Transverse colon (tissue), 4 donors: Measurements from ENCODE around the gene AK2. TPM values are rescaled to one million over a fixed set of nuclear protein-coding genes. Genes with fewer than 3 reads are reported as not detected.

Experiments used
- DNase-seq: peaks from one replicate; pipeline ENCODE4 v3.0.0-alpha.2; 2019
- H3K27ac ChIP-seq, 4 donors: fragments of 200-600 bp; sonication (generic); 2 replicates each; pipeline ENCODE4 v1.5.1; 2016 to 2018; ENCODE audit warnings: inconsistent platforms in 4 of 4
- H3K27me3 ChIP-seq: fragments of 200-600 bp; sonication (generic); 2 replicates; pipeline ENCODE4 v1.5.1; 2017; ENCODE audit warnings: inconsistent platforms
- H3K36me3 ChIP-seq, 4 donors: fragments of 200-600 bp; sonication (generic); 2 replicates each; pipeline ENCODE4 v1.5.1; 2017 to 2019; ENCODE audit warnings: inconsistent platforms in 4 of 4
- H3K4me1 ChIP-seq, 4 donors: fragments of 200-600 bp; sonication (generic); 2 replicates each; pipeline ENCODE4 v1.5.1; 2017 to 2020; ENCODE audit warnings: inconsistent platforms in 4 of 4
- H3K4me3 ChIP-seq, 4 donors: fragments of 200-600 bp; sonication (generic); 1 replicate in 1 of 4; 2 replicates in 3 of 4; pipeline versions ENCODE4 v1.5.1 to v1.6.1; 2017 to 2019; ENCODE audit warnings: inconsistent platforms in 4 of 4
- H3K9me3 ChIP-seq, 2 donors: fragments of 200-600 bp; sonication (generic); 2 replicates each; pipeline ENCODE4 v1.5.1; 2017 to 2019; ENCODE audit warnings: inconsistent platforms in 2 of 2
- CTCF ChIP-seq, 5 experiments: fragments of 200-600 bp in 3 of 5; fragments of 450-650 bp in 2 of 5; sonication (generic) in 3 of 5; IDR thresholded peaks; 1 replicate in 2 of 5; 2 replicates in 3 of 5; pipeline ENCODE4 v1.5.1; 2016 to 2017; ENCODE audit warnings: antibody characterized with exemption in 5 of 5, inconsistent platforms in 3 of 5, mild to moderate bottlenecking in 2 of 5, moderate library complexity in 1 of 5
- EP300 ChIP-seq: sonication (generic); formaldehyde crosslinking; IDR thresholded peaks from one replicate; pipeline ENCODE4 v1.6.1; 2017; ENCODE audit warnings: antibody characterized with exemption, low read depth
- POLR2A ChIP-seq: fragments of 450-650 bp; IDR thresholded peaks from one replicate; pipeline ENCODE4 v1.6.1; 2016; ENCODE audit warnings: antibody characterized with exemption, mild to moderate bottlenecking, moderate library complexity
- POLR2AphosphoS5 ChIP-seq, 3 donors: sonication (generic); formaldehyde crosslinking; IDR thresholded peaks; one replicate each; pipeline ENCODE4 v1.6.1; 2016; ENCODE audit warnings: antibody characterized with exemption in 3 of 3
- WGBS, 2 donors: methylation state at CpG; one replicate each; pipeline ENCODE4 v1.1.5; 2018; ENCODE audit warnings: low coverage in 1 of 2; 5-methylcytosine and 5-hydroxymethylcytosine counted together
- in situ Hi-C, 4 donors: fragments of 200-750 bp; cut with MboI; loops; one replicate each; pipeline versions ENCODE4 v1.15.0 to v1.15.1; 2017; ENCODE audit warnings: low sequenced_read_pairs in 3 of 4, low pct_ligation_motif_present in 1 of 4, low pct_unique_long_range_greater_than_20kb in 1 of 4
- intact Hi-C: fragments of 100-400 bp; cut with DNase I; formaldehyde crosslinking; loops from one replicate; pipeline ENCODE4 v1.15.1; 2023; ENCODE audit warnings: low total_unique reads
- total RNA-seq, 4 donors: library from RNA; depleted of rRNA; stranded (reverse); fragments of >200 nt; gene quantifications; one replicate each; pipeline ENCODE4 v1.1.0, GENCODE V29; 2016

Gene AK2
- total RNA-seq, 4 donors from 2014 or later, result 209 to 296 (median 211) TPM

- Histone ChIP-seq H3K4me3 (no peak overlapping the region), H3K4me1 (peaks cover 4 to 24% (median 19%) of the 10 kb centered on the region in 4 donors), H3K27me3 (no peaks in the 10 kb centered on the region), H3K9me3 (no peaks in the 10 kb centered on the region), H3K27ac (peak overlapping the region in 2 of 4 donors; percentile 75 to 79), H3K36me3 (no peaks in the 10 kb centered on the region)
- no peak for TF ChIP-seq CTCF (IDR thresholded peaks at IDR 0.05)
- TF ChIP-seq EP300, result no peak
- TF ChIP-seq POLR2AphosphoS5 (IDR thresholded peaks at IDR 0.05), result no peak
- no peak for TF ChIP-seq POLR2A
- intact Hi-C loops (loop anchor here (5.0 kb wide), 1 partner anchor 129 kb away; no protein-coding TSS in a partner anchor), in situ Hi-C loops (loop anchor here in 3 of 4 donors (5.0 to 25.0 kb wide), 3 partner anchors 119 to 129 kb away; no protein-coding TSS in a partner anchor)
- DNase-seq, result no peak
- 92% methylated on average over 3 of the region's 3 CpGs; no CpG with 5 or more reads in 1 of the 2 donors for WGBS, 2 donors
These were observed 19.7 kb upstream of the AK2 start for GRCh38 chr1:33056426-33056825.

GRCh38 chr1:33055210-33056008 lies 18.7 kb upstream of the AK2 start:
- TF ChIP-seq CTCF (IDR thresholded peaks at IDR 0.05) (peak; percentile 61 to 88 (median 72)), POLR2AphosphoS5 (IDR thresholded peaks at IDR 0.05) (peak in 2 of 3 donors; percentile 68 to 79), POLR2A (no peak), EP300 (no peak)
- intact Hi-C loops, result loop anchor here (5.0 kb wide), 1 partner anchor 128 kb away; no protein-coding TSS in a partner anchor
- WGBS, 2 donors, result 22 to 36% methylated on average over 8 to 12 of the region's 12 CpGs
- no peaks in the 10 kb centered on the region for H3K9me3 ChIP-seq
- DNase-seq, result peak; percentile 77
- no peak overlapping the region for H3K4me3 ChIP-seq
- H3K4me1 ChIP-seq, result peaks cover 6 to 26% (median 19%) of the 10 kb centered on the region in 4 donors
- in situ Hi-C loops, result loop anchor here in 3 of 4 donors (5.0 to 25.0 kb wide), 3 partner anchors 118 to 128 kb away; no protein-coding TSS in a partner anchor
- peak overlapping the region; percentile 75 to 82 (median 79) for H3K27ac ChIP-seq
- H3K27me3 ChIP-seq, result no peaks in the 10 kb centered on the region
- no peaks in the 10 kb centered on the region for H3K36me3 ChIP-seq

- peak overlapping the region in 3 of 4 donors; percentile 36 to 70 (median 43) for H3K27ac ChIP-seq
- 64 to 84% methylated on average over 4 to 14 of the region's 17 CpGs for WGBS, 2 donors
- H3K4me3 ChIP-seq, result no peak overlapping the region
- H3K36me3 ChIP-seq, result no peaks in the 10 kb centered on the region
- DNase-seq, result no peak
- H3K27me3 ChIP-seq, result no peaks in the 10 kb centered on the region
- H3K4me1 ChIP-seq, result peaks cover 6 to 28% (median 10%) of the 10 kb centered on the region in 4 donors
- no peaks in the 10 kb centered on the region for H3K9me3 ChIP-seq
- intact Hi-C loops, result no loop called here
- TF ChIP-seq POLR2AphosphoS5 (IDR thresholded peaks at IDR 0.05), result peak; percentile 21 to 48 (median 48)
- TF ChIP-seq POLR2A, result no peak
- in situ Hi-C loops, result loop anchor here in 1 of 4 donors (25.0 kb wide), 1 partner anchor 113 kb away; no protein-coding TSS in a partner anchor
These were observed 13.8 kb upstream of the AK2 start for GRCh38 chr1:33050221-33051076.

GRCh38 chr1:33049371-33049770 lies 12.7 kb upstream of the AK2 start:
- TF ChIP-seq EP300 (no peak), POLR2A (no peak), CTCF (IDR thresholded peaks at IDR 0.05) (no peak), POLR2AphosphoS5 (IDR thresholded peaks at IDR 0.05) (no peak)
- Histone ChIP-seq H3K27ac (no peak overlapping the region), H3K4me1 (peaks cover 3 to 27% (median 5%) of the 10 kb centered on the region in 4 donors), H3K36me3 (no peaks in the 10 kb centered on the region), H3K9me3 (no peaks in the 10 kb centered on the region), H3K4me3 (no peak overlapping the region), H3K27me3 (no peaks in the 10 kb centered on the region)
- DNase-seq, result no peak
- intact Hi-C loops, result no loop called here
- WGBS, 2 donors, result 84 to 87% methylated on average over 7 of the region's 7 CpGs
- in situ Hi-C loops, result no loop called here
